ENCODE results near the gene GARIN5A. TPM values are rescaled to one million over a fixed set of nuclear protein-coding genes. Genes with fewer than 3 reads are reported as not detected.

The GARIN5A gene
- total RNA-seq, 1 donor from 2014 or later = 3.8 TPM

- intact Hi-C loops (cut with DNase I) = no loop called here
- Histone ChIP-seq H3K36me3 (no peaks in the 10 kb centered on the region), H3K4me3 (no peak overlapping the region), H3K27me3 (no peaks in the 10 kb centered on the region), H3K9me3 (no peaks in the 10 kb centered on the region), H3K27ac (no peak overlapping the region), H3K4me1 (no peaks in the 10 kb centered on the region)
- DNase-seq (no peak), ATAC-seq (no peak)
- no peak for TF ChIP-seq CTCF (IDR thresholded peaks at IDR 0.05)
Observed at GRCh38 chr19:50517704-50518075, 41.0 kb upstream of the GARIN5A start.

- Histone ChIP-seq H3K36me3 (no peaks in the 10 kb centered on the region), H3K4me3 (no peak overlapping the region), H3K4me1 (no peaks in the 10 kb centered on the region), H3K9me3 (no peaks in the 10 kb centered on the region), H3K27ac (no peak overlapping the region), H3K27me3 (no peaks in the 10 kb centered on the region)
- no peak for ATAC-seq
- no peak for DNase-seq
- intact Hi-C loops (cut with DNase I) = no loop called here
- TF ChIP-seq CTCF (IDR thresholded peaks at IDR 0.05) = no peak
Observed at GRCh38 chr19:50516964-50517703, 40.5 kb upstream of the GARIN5A start.

GRCh38 chr19:50516456-50516855, 39.8 kb upstream of the GARIN5A start:
- TF ChIP-seq CTCF (IDR thresholded peaks at IDR 0.05) = no peak
- Histone ChIP-seq H3K9me3 (no peaks in the 10 kb centered on the region), H3K27ac (no peak overlapping the region), H3K27me3 (no peaks in the 10 kb centered on the region), H3K36me3 (no peaks in the 10 kb centered on the region), H3K4me3 (no peak overlapping the region), H3K4me1 (no peaks in the 10 kb centered on the region)
- intact Hi-C loops (cut with DNase I) = no loop called here
- ATAC-seq (no peak), DNase-seq (no peak)

GRCh38 chr19:50515168-50515561, 38.5 kb upstream of the GARIN5A start:
- no peak overlapping the region for H3K4me3 ChIP-seq
- H3K36me3 ChIP-seq = no peaks in the 10 kb centered on the region
- no peak for DNase-seq
- H3K27ac ChIP-seq = no peak overlapping the region
- H3K27me3 ChIP-seq = no peaks in the 10 kb centered on the region
- H3K4me1 ChIP-seq = peaks cover 6% of the 10 kb centered on the region
- ATAC-seq = no peak
- no peaks in the 10 kb centered on the region for H3K9me3 ChIP-seq
- TF ChIP-seq CTCF (IDR thresholded peaks at IDR 0.05) = no peak
- intact Hi-C loops (cut with DNase I) = no loop called here

- TF ChIP-seq CTCF (IDR thresholded peaks at IDR 0.05) = no peak
Observed at GRCh38 chr19:50514346-50515167, 37.9 kb upstream of the GARIN5A start.

More at GRCh38 chr19:50514346-50515167, 37.9 kb upstream of the GARIN5A start:
- ATAC-seq (no peak), DNase-seq (no peak)
- H3K4me3 ChIP-seq = no peak overlapping the region
- intact Hi-C loops (cut with DNase I) = no loop called here
- no peaks in the 10 kb centered on the region for H3K36me3 ChIP-seq
- H3K9me3 ChIP-seq = no peaks in the 10 kb centered on the region
- H3K27ac ChIP-seq = no peak overlapping the region
- no peaks in the 10 kb centered on the region for H3K27me3 ChIP-seq
- peaks cover 9% of the 10 kb centered on the region for H3K4me1 ChIP-seq

Data from upper lobe of right lung (tissue), 1 donor.